Calu3 (cell line): ENCODE data around the gene CALML3. TPM values are rescaled to one million over a fixed set of nuclear protein-coding genes. Genes with fewer than 3 reads are reported as not detected.

Experiments used
- BruUV-seq: library from RNA; stranded (reverse); fragments of 400-500 nt; replicated peaks from 2 replicates; lab custom pipeline; 2021; lab: Mats Ljungman, UMichigan
- CTCF ChIA-PET: fragments of 300-600 bp; sonication (Branson Sonifier 250); formaldehyde crosslinking; loops from one replicate; lab custom pipeline; 2022; ENCODE audit warnings: antibody characterized with exemption; lab: Charles Lee
- DNase-seq: peaks from one replicate; pipeline ENCODE4 v3.0.0; 2022
- H3K27ac Mint-ChIP-seq: one replicate; pipeline ENCODE4 v1.8.0; 2022; ENCODE audit warnings: mixed read lengths; ENCODE audit not compliant: unreplicated experiment
- H3K27me3 Mint-ChIP-seq: one replicate; pipeline ENCODE4 v1.8.0; 2022; ENCODE audit warnings: mixed read lengths; ENCODE audit not compliant: unreplicated experiment
- H3K36me3 Mint-ChIP-seq: one replicate; pipeline ENCODE4 v1.8.0; 2022; ENCODE audit warnings: mild to moderate bottlenecking, moderate library complexity, mixed read lengths; ENCODE audit not compliant: insufficient read depth, unreplicated experiment
- H3K4me1 Mint-ChIP-seq: one replicate; pipeline ENCODE4 v1.8.0; 2022; ENCODE audit warnings: mild to moderate bottlenecking, low read depth, mixed read lengths; ENCODE audit not compliant: unreplicated experiment
- H3K4me3 Mint-ChIP-seq: one replicate; pipeline ENCODE4 v1.8.0; 2022; ENCODE audit warnings: mild to moderate bottlenecking, low read depth, moderate library complexity, mixed read lengths; ENCODE audit not compliant: unreplicated experiment
- H3K9me3 Mint-ChIP-seq: one replicate; pipeline ENCODE4 v1.8.0; 2022; ENCODE audit warnings: low read depth, mixed read lengths; ENCODE audit not compliant: unreplicated experiment
- CTCF ChIP-seq: fragments of 200-600 bp; IDR thresholded peaks from one replicate; pipeline ENCODE4 v1.8.0; 2022; ENCODE audit warnings: antibody characterized with exemption; ENCODE audit not compliant: unreplicated experiment
- intact Hi-C: fragments of 100-400 bp; cut with micrococcal nuclease; formaldehyde crosslinking; loops from one replicate; pipeline ENCODE4 v1.10.0; 2022; ENCODE audit not compliant: unreplicated experiment
- total RNA-seq: library from RNA; stranded (reverse); gene quantifications from 2 replicates; pipeline ENCODE4 v1.2.3, GENCODE V29; 2022

CALML3 gene
- total RNA-seq, 1 experiment from 2014 or later, result not detected

GRCh38 chr10:5534880-5535856, 10.4 kb downstream of the CALML3 start:
- no peak for DNase-seq
- H3K36me3 Mint-ChIP-seq, result no peaks in the 10 kb centered on the region
- no peak for TF ChIP-seq CTCF
- H3K4me3 Mint-ChIP-seq, result no peak overlapping the region
- CTCF ChIA-PET, result interaction anchor here (0.6 kb wide), 1 partner anchor 1538 kb away, joined by 4 read pairs; no protein-coding TSS in a partner anchor
- no peaks in the 10 kb centered on the region for H3K27me3 Mint-ChIP-seq
- no peak overlapping the region for H3K27ac Mint-ChIP-seq
- peaks cover 7% of the 10 kb centered on the region for H3K4me1 Mint-ChIP-seq
- BruUV-seq, result no TSS peak
- intact Hi-C loops, result no loop called here
- no peaks in the 10 kb centered on the region for H3K9me3 Mint-ChIP-seq

GRCh38 chr10:5536486-5537081, 11.8 kb downstream of the CALML3 start:
- H3K27me3 Mint-ChIP-seq, result no peaks in the 10 kb centered on the region
- CTCF ChIA-PET, result no interaction called here

GRCh38 chr10:5537684-5538083, 12.9 kb downstream of the CALML3 start:
- CTCF ChIA-PET, result no interaction called here

More at GRCh38 chr10:5536486-5537081, 11.8 kb downstream of the CALML3 start:
- no peak for DNase-seq
- BruUV-seq, result no TSS peak
- no peaks in the 10 kb centered on the region for H3K36me3 Mint-ChIP-seq
- H3K9me3 Mint-ChIP-seq, result no peaks in the 10 kb centered on the region
- no peak overlapping the region for H3K4me3 Mint-ChIP-seq
- no peak for TF ChIP-seq CTCF
- intact Hi-C loops, result no loop called here
- no peak overlapping the region for H3K27ac Mint-ChIP-seq
- peaks cover 7% of the 10 kb centered on the region for H3K4me1 Mint-ChIP-seq

More at GRCh38 chr10:5537684-5538083, 12.9 kb downstream of the CALML3 start:
- Mint-ChIP-seq H3K9me3 (no peaks in the 10 kb centered on the region), H3K27me3 (no peaks in the 10 kb centered on the region), H3K4me1 (peaks cover 7% of the 10 kb centered on the region), H3K27ac (no peak overlapping the region), H3K36me3 (no peaks in the 10 kb centered on the region), H3K4me3 (no peak overlapping the region)
- no TSS peak for BruUV-seq
- intact Hi-C loops, result no loop called here
- no peak for TF ChIP-seq CTCF
- no peak for DNase-seq
